Measurements from ENCODE around the gene KPNB1.

KPNB1 gene

DNA sequence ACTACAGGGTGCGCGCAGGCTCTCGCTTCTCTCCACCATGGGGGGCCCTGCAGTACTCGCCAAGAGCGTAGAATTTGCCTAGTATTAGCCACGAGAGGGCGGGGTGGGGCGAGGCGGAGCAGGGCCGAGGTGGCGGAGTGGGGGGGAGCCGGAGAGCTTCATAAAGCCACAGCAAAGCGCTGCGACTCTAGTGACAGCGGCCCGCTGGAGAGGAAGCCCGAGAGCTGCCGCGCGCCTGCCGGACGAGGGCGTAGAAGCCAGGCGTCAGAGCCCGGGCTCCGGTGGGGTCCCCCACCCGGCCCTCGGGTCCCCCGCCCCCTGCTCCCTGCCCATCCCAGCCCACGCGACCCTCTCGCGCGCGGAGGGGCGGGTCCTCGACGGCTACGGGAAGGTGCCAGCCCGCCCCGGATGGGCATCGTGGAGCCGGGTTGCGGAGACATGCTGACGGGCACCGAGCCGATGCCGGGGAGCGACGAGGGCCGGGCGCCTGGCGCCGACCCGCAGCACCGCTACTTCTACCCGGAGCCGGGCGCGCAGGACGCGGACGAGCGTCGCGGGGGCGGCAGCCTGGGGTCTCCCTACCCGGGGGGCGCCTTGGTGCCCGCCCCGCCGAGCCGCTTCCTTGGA, 83.4 kb downstream of the KPNB1 start, which contains the start of gene TBX21:
Gene TBX21, plus strand, starts transcription at position 190 of the 627 bp plus-strand sequence. Its CDS starts 219 bp downstream, at position 409.
- in situ Hi-C loops (cut with HindIII; ENCODE audit: low sequenced_read_pairs): no loop called here
- H3K4me3 ChIP-seq (ENCODE audit: low read depth, low read length): peak within 1 kb of the TSS; percentile 12
- TF ChIP-seq, protein P1, sequence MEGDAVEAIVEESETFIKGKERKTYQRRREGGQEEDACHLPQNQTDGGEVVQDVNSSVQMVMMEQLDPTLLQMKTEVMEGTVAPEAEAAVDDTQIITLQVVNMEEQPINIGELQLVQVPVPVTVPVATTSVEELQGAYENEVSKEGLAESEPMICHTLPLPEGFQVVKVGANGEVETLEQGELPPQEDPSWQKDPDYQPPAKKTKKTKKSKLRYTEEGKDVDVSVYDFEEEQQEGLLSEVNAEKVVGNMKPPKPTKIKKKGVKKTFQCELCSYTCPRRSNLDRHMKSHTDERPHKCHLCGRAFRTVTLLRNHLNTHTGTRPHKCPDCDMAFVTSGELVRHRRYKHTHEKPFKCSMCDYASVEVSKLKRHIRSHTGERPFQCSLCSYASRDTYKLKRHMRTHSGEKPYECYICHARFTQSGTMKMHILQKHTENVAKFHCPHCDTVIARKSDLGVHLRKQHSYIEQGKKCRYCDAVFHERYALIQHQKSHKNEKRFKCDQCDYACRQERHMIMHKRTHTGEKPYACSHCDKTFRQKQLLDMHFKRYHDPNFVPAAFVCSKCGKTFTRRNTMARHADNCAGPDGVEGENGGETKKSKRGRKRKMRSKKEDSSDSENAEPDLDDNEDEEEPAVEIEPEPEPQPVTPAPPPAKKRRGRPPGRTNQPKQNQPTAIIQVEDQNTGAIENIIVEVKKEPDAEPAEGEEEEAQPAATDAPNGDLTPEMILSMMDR (IDR thresholded peaks at IDR 0.05; ENCODE audit: low read depth, low read length, missing control alignments): no peak
- no peak for DNase-seq (ENCODE audit: low read depth)

DNA sequence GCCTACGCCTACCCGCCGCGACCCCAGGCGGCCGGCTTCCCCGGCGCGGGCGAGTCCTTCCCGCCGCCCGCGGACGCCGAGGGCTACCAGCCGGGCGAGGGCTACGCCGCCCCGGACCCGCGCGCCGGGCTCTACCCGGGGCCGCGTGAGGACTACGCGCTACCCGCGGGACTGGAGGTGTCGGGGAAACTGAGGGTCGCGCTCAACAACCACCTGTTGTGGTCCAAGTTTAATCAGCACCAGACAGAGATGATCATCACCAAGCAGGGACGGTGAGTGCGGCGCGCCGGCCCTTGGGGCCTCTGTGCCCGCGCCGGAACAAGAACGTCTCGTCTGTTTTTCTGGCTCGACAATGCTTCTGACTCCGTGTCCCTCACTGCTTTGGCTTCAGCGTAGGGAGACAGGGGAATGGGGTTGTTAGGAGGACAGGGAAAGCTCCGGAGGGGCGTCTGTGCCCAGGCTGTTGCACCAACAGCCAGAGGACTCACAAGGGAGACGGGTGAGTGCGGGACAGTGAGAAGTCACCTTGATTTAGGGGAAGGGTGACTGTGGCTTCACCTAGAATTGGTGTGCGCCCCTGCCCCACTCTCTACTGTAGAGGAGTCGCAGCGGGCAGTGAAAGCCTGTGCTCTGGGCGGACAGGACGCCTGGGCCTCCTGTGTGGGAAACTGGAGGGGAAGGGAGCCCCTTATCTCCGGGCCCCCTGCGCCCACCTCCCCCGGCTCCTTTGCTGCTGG, 84.1 kb downstream of the KPNB1 start:
- in situ Hi-C loops (cut with HindIII; ENCODE audit: low sequenced_read_pairs): no loop called here
- H3K4me3 ChIP-seq (ENCODE audit: low read depth, low read length): no peak overlapping the region
- TF ChIP-seq, protein P1 (IDR thresholded peaks at IDR 0.05; ENCODE audit: low read depth, low read length, missing control alignments): no peak
- no peak for DNase-seq (ENCODE audit: low read depth)

DNA sequence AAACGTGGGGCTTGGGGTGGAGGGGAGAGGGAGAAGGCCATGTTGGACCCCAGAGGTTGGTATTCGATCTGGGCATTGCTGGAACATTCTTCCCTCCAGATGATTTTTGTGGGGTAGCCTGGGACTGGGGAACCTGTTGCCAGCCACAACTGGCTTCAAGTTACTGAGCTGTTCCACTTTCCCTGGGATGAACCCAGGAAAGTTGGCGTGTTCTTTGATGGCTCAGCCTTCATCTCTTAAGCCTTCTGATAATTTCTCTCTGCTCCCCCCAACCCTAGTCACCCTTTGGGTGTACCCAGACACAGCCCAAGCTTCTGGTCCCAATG, 85.4 kb downstream of the KPNB1 start:
- TF ChIP-seq, protein P1 (IDR thresholded peaks at IDR 0.05; ENCODE audit: low read depth, low read length, missing control alignments): no peak
- in situ Hi-C loops (cut with HindIII; ENCODE audit: low sequenced_read_pairs): no loop called here
- H3K4me3 ChIP-seq (ENCODE audit: low read depth, low read length): no peak overlapping the region
- no peak for DNase-seq (ENCODE audit: low read depth)
